ENCODE results near the gene GTF2IRD1. TPM values are rescaled to one million over a fixed set of nuclear protein-coding genes. Genes with fewer than 3 reads are reported as not detected.
"Not testable (repeated sequence)": the region's sequence is repeated elsewhere in the genome, so short reads cannot be mapped to it uniquely, and the experiment has no call there.

GTF2IRD1 gene
- total RNA-seq, 4 donors from 2014 or later = 42.9 to 109 (median 77.0) TPM

GRCh38 chr7:74507538-74508319, 54.0 kb downstream of the GTF2IRD1 start:
- in situ Hi-C loops (cut with MboI; ENCODE audit: low sequenced_read_pairs in 4 of 4) (no loop called here), intact Hi-C loops (cut with DNase I; ENCODE audit: low total_unique reads) (no loop called here)

DNA sequence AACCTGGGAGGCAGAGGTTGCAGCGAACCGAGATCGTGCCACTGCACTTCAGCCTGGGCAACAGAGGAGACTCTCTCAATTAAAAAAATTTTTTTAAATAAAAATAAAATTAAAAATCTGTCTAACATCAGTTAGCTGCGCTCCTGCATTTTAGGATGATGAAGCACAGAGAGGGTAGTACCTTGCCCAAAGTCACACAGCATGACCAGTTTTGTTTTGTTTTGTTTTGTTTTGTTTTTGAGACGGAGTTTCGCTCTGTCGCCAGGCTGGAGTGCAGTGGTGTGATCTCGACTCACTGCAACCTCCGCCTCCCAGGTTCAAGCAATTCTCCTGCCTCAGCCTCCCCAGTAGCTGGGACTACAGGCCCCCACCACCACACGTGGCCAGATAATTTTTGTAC, 55.7 kb downstream of the GTF2IRD1 start:
- H3K36me3 ChIP-seq; H3K4me3 ChIP-seq; H3K27me3 ChIP-seq; intact Hi-C loops (cut with DNase I; ENCODE audit: low total_unique reads); DNase-seq; in situ Hi-C loops (cut with MboI; ENCODE audit: low sequenced_read_pairs in 4 of 4); H3K9me3 ChIP-seq; ATAC-seq: not testable (repeated sequence)
- Histone ChIP-seq H3K27ac (peak overlapping the region; percentile 42 to 95 (median 91)), H3K4me1 (peaks cover 13 to 27% of the 10 kb centered on the region in 2 donors)

More at GRCh38 chr7:74507538-74508319, 54.0 kb downstream of the GTF2IRD1 start:
- Histone ChIP-seq H3K4me3 (no peak overlapping the region), H3K9me3 (no peaks in the 10 kb centered on the region), H3K36me3 (no peaks in the 10 kb centered on the region), H3K4me1 (peaks cover 0 to 16% of the 10 kb centered on the region in 2 donors), H3K27me3 (no peaks in the 10 kb centered on the region), H3K27ac (peak overlapping the region in 2 of 4 donors; percentile 54 to 94)
- no peak for TF ChIP-seq CTCF (IDR thresholded peaks at IDR 0.05 in 4 of 5, conservative IDR thresholded peaks at IDR 0.05 in 1 of 5)
- TF ChIP-seq POLR2A (IDR thresholded peaks at IDR 0.05) = no peak
- DNase-seq (no peak), ATAC-seq (no peak)

DNA sequence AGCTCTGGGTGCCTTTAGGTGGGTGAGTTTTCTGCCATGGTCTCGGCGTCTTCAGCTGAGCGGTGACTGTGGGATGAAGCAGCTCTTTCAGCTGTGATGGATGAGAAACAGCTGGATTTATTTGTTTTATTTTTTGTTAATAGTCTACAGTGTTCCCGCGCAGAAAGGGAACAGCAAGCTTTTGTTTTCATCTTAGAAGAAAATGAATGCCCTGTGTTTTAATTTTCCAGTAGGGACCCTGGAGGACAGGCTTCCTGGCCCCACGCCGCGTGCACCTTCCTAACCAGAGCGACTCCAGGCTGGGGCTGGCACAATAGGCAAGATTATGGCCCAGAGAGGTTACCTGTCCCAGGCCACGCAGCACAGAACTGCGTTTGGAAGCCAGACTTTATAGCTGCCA, 57.6 kb downstream of the GTF2IRD1 start:
- Histone ChIP-seq H3K36me3 (peaks cover 0 to 3% of the 10 kb centered on the region in 2 donors), H3K4me1 (peaks cover 26 to 29% of the 10 kb centered on the region in 2 donors), H3K27ac (peak overlapping the region; percentile 90 to 96 (median 94)), H3K27me3 (no peaks in the 10 kb centered on the region), H3K9me3 (no peaks in the 10 kb centered on the region), H3K4me3 (no peak overlapping the region)
- TF ChIP-seq POLR2A (IDR thresholded peaks at IDR 0.05) (no peak), CTCF (IDR thresholded peaks at IDR 0.05 in 4 of 5, conservative IDR thresholded peaks at IDR 0.05 in 1 of 5) (no peak)
- in situ Hi-C loops (cut with MboI; ENCODE audit: low sequenced_read_pairs in 4 of 4) (loop anchor here in 1 of 4 donors (5.0 kb wide), 1 partner anchor 69 kb away; no protein-coding TSS in a partner anchor), intact Hi-C loops (cut with DNase I; ENCODE audit: low total_unique reads) (no loop called here)
- DNase-seq (no peak), ATAC-seq (no peak)

- intact Hi-C loops (cut with DNase I; ENCODE audit: low total_unique reads) = no loop called here
- Histone ChIP-seq H3K27me3 (no peaks in the 10 kb centered on the region), H3K36me3 (peaks cover 0 to 5% of the 10 kb centered on the region in 2 donors), H3K4me1 (peaks cover 26% of the 10 kb centered on the region in 2 donors), H3K27ac (peak overlapping the region; percentile 90 to 96 (median 94)), H3K9me3 (no peaks in the 10 kb centered on the region), H3K4me3 (no peak overlapping the region)
- no peak for DNase-seq
- in situ Hi-C loops (cut with MboI; ENCODE audit: low sequenced_read_pairs in 4 of 4) = loop anchor here in 1 of 4 donors (5.0 kb wide), 1 partner anchor 70 kb away; no protein-coding TSS in a partner anchor
- TF ChIP-seq CTCF (IDR thresholded peaks at IDR 0.05 in 4 of 5, conservative IDR thresholded peaks at IDR 0.05 in 1 of 5) (no peak), POLR2A (IDR thresholded peaks at IDR 0.05) (no peak)
- ATAC-seq = no peak
Observed at GRCh38 chr7:74512762-74513161, 59.1 kb downstream of the GTF2IRD1 start.

- H3K27me3 ChIP-seq = no peaks in the 10 kb centered on the region
- intact Hi-C loops (cut with DNase I; ENCODE audit: low total_unique reads) (no loop called here), in situ Hi-C loops (cut with MboI; ENCODE audit: low sequenced_read_pairs in 4 of 4) (loop anchor here in 1 of 4 donors (5.0 kb wide), 1 partner anchor 72 kb away; no protein-coding TSS in a partner anchor)
- DNase-seq (peak; percentile 68 to 78), ATAC-seq (peak; percentile 93 to 94)
- H3K4me1 ChIP-seq = peaks cover 26% of the 10 kb centered on the region in 2 donors
- H3K4me3 ChIP-seq = peak overlapping the region in 1 of 4 donors; percentile 6
- peaks cover 0 to 19% of the 10 kb centered on the region in 2 donors for H3K36me3 ChIP-seq
- TF ChIP-seq CTCF (IDR thresholded peaks at IDR 0.05 in 4 of 5, conservative IDR thresholded peaks at IDR 0.05 in 1 of 5) = no peak
- TF ChIP-seq POLR2A (IDR thresholded peaks at IDR 0.05) = peak; percentile 49 to 74
- H3K9me3 ChIP-seq = no peaks in the 10 kb centered on the region
- peak overlapping the region; percentile 90 to 96 (median 94) for H3K27ac ChIP-seq
Observed at GRCh38 chr7:74514131-74514591, 60.5 kb downstream of the GTF2IRD1 start.

All from gastrocnemius medialis (tissue), 4 donors.